KMS-11 (cell line): ENCODE results near the gene SIGLEC9.

Source experiments
- H2AFZ ChIP-seq: fragments of 200-600 bp; sonication (generic); 2 replicates; pipeline ENCODE4 v1.6.1; 2016; ENCODE audit warnings: antibody characterized with exemption, mixed run types, low read depth
- H3K27ac ChIP-seq: fragments of 200-600 bp; sonication (generic); 2 replicates; pipeline ENCODE4 v1.6.1; 2016; ENCODE audit warnings: mild to moderate bottlenecking, mixed run types
- H3K27me3 ChIP-seq: fragments of 200-600 bp; sonication (generic); 2 replicates; pipeline ENCODE4 v1.6.1; 2017; ENCODE audit warnings: mild to moderate bottlenecking, low read depth, mixed run types, moderate library complexity; ENCODE audit not compliant: insufficient read depth
- H3K36me3 ChIP-seq: fragments of 200-600 bp; sonication (generic); 2 replicates; pipeline ENCODE4 v1.6.1; 2017; ENCODE audit warnings: mild to moderate bottlenecking, mixed run types; ENCODE audit not compliant: insufficient read depth
- H3K4me1 ChIP-seq: fragments of 200-600 bp; sonication (generic); 2 replicates; pipeline ENCODE4 v1.6.1; 2016; ENCODE audit warnings: mild to moderate bottlenecking, low read depth, mixed run types; ENCODE audit not compliant: poor library complexity, severe bottlenecking
- H3K4me2 ChIP-seq: fragments of 200-600 bp; sonication (generic); 2 replicates; pipeline ENCODE4 v1.7.0; 2016; ENCODE audit warnings: mild to moderate bottlenecking, mixed run types
- H3K4me3 ChIP-seq: fragments of 200-600 bp; sonication (generic); IDR thresholded peaks from 2 replicates; pipeline ENCODE4 v1.6.1; 2017; ENCODE audit warnings: low read depth, low read length, mixed read lengths; ENCODE audit not compliant: insufficient read depth
- H3K79me2 ChIP-seq: fragments of 200-600 bp; sonication (generic); 2 replicates; pipeline ENCODE4 v1.6.1; 2016; ENCODE audit warnings: low read depth, mixed run types; ENCODE audit not compliant: insufficient read depth
- H3K9ac ChIP-seq: fragments of 200-600 bp; sonication (generic); 2 replicates; pipeline ENCODE4 v1.6.1; 2016; ENCODE audit warnings: mild to moderate bottlenecking, mixed run types
- H4K20me1 ChIP-seq: fragments of 200-600 bp; sonication (generic); 2 replicates; pipeline ENCODE4 v1.6.1; 2016; ENCODE audit warnings: mild to moderate bottlenecking, mixed run types; ENCODE audit not compliant: insufficient read depth
- CTCF ChIP-seq: fragments of 200-600 bp; sonication (generic); conservative IDR thresholded peaks from 2 replicates; pipeline ENCODE4 v1.6.1; 2017; ENCODE audit warnings: low read depth, mild to moderate bottlenecking, antibody characterized with exemption, low read length, moderate library complexity, mixed read lengths

SIGLEC9 gene

GRCh38 chr19:51111606-51112005 lies 13.1 kb upstream of the SIGLEC9 start:
- no peak for TF ChIP-seq CTCF
- Histone ChIP-seq H4K20me1 (no peaks in the 10 kb centered on the region), H3K27ac (no peak overlapping the region), H3K79me2 (peaks cover 13% of the 10 kb centered on the region), H3K4me1 (peaks cover 8% of the 10 kb centered on the region), H3K4me2 (no peak overlapping the region), H3K4me3 (no peak overlapping the region), H3K27me3 (peaks cover 45% of the 10 kb centered on the region), H3K9ac (no peak overlapping the region), H2AFZ (no peak overlapping the region), H3K36me3 (no peaks in the 10 kb centered on the region)

GRCh38 chr19:51114087-51114729 lies 10.5 kb upstream of the SIGLEC9 start:
- Histone ChIP-seq H3K4me3 (no peak overlapping the region), H3K4me1 (no peaks in the 10 kb centered on the region), H3K4me2 (no peak overlapping the region), H4K20me1 (no peaks in the 10 kb centered on the region), H3K27me3 (peaks cover 72% of the 10 kb centered on the region), H3K79me2 (no peaks in the 10 kb centered on the region), H3K27ac (no peak overlapping the region), H3K36me3 (no peaks in the 10 kb centered on the region), H2AFZ (no peak overlapping the region), H3K9ac (no peak overlapping the region)
- no peak for TF ChIP-seq CTCF

- H3K27ac ChIP-seq, result no peak overlapping the region
- H3K27me3 ChIP-seq, result peaks cover 73% of the 10 kb centered on the region
- no peak overlapping the region for H3K4me3 ChIP-seq
- no peak overlapping the region for H2AFZ ChIP-seq
- H3K4me2 ChIP-seq, result no peak overlapping the region
- H3K4me1 ChIP-seq, result no peaks in the 10 kb centered on the region
- no peak overlapping the region for H3K9ac ChIP-seq
- no peak for TF ChIP-seq CTCF
- H4K20me1 ChIP-seq, result no peaks in the 10 kb centered on the region
- H3K79me2 ChIP-seq, result no peaks in the 10 kb centered on the region
- no peaks in the 10 kb centered on the region for H3K36me3 ChIP-seq
Observed at GRCh38 chr19:51116736-51117286, 7.9 kb upstream of the SIGLEC9 start.

- peaks cover 59% of the 10 kb centered on the region for H3K27me3 ChIP-seq
- H4K20me1 ChIP-seq, result no peaks in the 10 kb centered on the region
- H2AFZ ChIP-seq, result no peak overlapping the region
- H3K4me1 ChIP-seq, result no peaks in the 10 kb centered on the region
- no peaks in the 10 kb centered on the region for H3K36me3 ChIP-seq
- H3K4me3 ChIP-seq, result no peak overlapping the region
- no peak overlapping the region for H3K27ac ChIP-seq
- TF ChIP-seq CTCF, result no peak
- H3K79me2 ChIP-seq, result no peaks in the 10 kb centered on the region
- H3K4me2 ChIP-seq, result no peak overlapping the region
- no peak overlapping the region for H3K9ac ChIP-seq
Observed at GRCh38 chr19:51119101-51119500, 5.6 kb upstream of the SIGLEC9 start.
